NCI-H1436 treated with DMSO at 0.1 percent for 48 hours (cell line): Measurements from ENCODE around the gene ZRANB1.

Source experiments
- DNase-seq: peaks from one replicate; lab custom pipeline; 2025; lab: John Stamatoyannopoulos, UW

The ZRANB1 gene

DNA sequence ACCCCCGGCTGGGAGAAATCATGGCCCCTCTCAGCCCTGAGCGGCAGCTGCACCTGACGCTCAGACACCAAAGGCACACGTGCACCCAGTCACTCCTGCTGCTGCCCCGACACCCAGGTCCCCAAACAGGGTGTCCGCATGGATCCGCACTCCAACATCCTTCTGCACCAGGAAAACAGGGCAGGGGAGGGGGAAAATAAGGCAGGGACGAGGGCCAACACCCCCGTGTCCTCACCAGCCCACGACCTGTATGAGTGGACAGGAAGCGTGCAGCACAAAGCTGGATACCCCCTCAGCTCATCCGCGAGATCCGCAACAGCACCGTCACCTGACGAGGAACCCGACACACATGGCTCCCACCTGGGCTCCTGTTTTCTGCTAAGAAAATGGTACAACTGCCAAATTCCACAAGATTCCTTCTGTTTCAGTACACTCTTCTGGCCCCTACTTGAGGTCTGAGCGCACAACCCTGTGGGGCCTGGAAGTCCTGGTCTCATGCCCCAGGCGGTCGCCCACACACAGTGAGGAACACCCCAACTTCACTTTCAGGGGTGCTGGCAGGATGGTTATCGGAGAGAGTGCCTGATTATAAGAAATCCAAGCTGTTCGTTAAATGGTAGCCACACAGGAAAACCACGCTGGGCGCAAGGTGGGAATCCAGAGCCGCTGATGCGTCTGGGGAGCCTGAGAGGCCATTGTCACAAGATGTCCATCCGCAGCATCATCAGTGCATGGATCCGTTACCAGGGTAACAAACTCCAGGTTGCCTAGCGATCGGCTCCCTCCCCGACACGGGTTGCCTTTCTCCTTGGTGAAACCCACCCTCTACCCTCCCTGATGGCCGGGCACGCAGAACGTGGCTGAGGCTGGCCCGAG is 63.6 kb downstream of the ZRANB1 start:
- DNase-seq: no peak

DNA sequence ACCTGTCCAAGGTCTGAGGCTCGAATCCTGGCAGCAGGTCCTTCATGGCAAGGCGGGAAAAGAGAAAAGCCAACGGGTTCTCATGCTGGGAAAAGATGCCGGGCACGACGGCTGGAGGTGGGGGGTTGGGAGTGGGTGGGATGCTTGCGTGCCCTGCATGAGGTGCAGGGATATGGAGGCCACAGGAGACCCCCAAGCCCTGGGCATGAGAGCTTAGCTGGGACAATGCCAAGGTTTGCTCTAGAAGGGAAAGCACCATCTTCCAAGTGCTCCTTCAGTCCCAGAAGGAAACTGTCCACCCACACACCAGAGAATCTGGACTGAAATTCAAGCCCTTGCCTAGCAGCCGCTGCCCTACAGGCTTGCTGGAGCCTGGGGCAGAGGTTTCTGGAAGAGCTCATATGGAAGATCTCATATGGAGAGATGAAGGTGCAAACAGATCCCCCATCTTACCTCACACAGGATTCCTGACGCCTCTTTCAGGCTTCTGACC is 64.3 kb downstream of the ZRANB1 start:
- DNase-seq: no peak

DNA sequence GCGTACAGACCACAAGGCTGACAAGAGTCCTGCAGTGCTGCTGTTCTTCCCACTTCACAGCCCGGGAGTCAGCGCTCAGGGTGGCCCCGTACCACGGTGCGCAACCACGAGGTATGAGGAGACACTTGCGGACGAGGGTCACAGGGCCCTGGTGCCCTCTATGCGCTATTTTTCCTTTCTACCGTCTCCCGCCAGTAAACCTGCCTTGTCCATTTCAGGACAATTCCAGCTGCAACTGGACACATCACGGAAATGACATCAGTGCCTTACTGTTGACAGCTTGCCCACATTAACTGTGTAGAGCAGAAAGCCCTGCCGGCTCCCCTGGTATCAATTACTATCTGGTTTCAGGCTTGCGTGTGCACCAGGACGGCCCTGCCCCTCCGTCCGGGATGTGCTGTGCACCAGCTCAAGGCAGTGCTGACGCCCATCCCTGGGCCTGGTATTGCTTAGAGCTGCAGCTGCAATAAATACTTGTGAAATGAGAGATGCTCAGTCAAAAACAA is 65.1 kb downstream of the ZRANB1 start:
- DNase-seq: no peak

DNA sequence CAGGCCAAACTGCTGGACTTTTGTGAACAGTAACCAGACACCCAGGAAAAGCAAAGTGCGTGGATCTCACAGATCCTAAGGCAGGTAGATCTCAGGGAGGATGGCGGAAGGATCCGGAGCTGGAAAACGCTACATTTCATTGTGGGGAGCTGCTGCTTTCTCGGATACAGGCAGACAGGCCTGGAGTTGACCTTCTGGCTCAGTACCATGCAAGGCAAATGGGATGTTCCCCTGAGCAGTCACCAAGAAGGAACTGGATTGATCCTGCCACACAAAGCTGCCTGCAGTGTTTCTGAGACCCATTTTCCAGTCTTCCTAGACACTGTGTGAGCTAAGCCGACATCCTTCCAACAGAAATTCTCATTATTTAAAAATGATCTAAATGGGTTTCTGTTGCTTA is 65.5 kb downstream of the ZRANB1 start:
- DNase-seq: no peak

DNA sequence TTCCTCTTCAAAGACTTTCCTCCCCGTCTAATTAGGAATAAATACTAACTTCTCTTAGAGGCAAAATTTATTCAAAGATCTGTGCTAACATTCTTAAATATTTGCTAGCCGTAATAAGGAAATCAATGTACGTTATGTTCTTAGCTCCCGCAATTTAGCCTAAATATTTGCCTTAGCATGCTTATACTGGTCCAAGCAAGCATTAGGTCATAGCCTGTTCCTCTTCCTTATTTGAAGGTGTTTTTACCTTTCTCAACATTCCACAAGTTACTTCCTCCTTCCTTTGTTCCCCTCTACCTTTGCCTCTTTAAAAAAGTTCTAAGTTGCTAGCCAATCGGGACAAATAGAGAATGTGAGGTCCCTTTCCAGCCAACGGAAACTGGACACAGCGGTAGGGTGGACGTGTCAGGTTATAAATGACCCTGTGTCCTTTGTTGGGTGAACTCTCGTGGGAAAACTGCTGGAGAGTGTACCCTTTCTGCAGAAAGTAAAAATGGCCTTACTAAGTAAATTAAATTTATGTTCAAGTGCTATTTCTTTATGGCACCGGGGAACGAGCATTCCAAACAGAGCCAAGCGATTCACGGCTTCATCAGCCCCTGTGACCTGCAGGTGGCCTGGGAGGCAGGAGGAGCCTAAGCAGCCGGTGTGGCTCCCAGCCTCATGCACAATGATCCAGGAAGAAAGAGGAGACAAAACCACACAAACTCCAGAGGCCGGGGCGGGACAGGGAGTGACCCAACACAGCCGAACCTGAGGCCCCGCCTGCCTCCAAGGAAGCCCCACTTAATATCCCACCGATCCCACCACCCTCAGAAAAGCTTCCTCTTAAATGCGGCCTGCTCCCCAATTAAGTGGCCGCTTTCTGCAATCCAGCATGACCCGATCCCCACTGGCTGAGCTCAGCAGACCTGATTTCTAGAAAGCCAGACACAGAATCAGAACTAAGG is 67.0 kb downstream of the ZRANB1 start:
- DNase-seq: no peak

DNA sequence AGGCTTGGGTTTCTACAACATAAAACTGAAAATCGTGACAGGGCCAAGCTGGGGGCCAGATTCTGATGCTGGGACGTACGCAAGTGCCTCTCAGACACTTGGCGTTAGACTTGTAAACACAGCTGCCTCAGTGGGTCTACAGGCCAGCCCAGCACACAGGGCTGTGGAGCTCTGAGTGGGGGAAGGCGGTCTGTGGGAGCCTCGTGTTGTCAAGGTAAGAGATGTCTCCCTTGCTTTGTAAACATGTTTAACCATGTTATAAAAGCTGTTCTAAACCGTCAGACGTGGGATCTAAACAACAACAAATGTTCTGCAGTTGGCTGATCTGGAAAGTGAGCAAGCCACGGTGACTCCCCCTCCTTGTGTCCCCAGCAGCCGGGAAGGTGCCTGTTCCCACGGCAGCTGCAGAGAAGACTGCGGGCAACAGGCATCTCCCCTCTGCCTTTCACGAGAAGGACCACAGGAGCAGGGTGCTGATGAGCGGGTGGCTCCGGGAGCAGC is 67.8 kb downstream of the ZRANB1 start:
- no peak for DNase-seq

DNA sequence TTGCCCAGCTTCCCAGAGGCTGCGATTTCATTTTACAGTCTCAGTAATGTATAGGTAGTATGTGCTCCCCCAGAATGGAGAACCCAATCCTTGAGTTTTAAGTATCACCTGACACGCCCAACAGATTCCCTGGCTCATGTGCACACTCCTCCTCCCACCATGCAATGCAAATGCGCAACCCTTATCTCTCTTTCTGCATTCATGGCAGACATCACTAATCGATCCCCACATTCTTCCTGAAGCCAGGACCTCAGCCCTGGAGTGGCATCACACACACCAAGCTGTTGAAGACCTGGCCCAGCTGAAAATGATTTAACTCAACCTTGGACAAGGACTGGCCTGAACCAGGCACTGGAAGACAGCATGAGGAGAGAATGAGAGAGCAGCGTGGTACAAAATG is 68.4 kb downstream of the ZRANB1 start:
- no peak for DNase-seq

DNA sequence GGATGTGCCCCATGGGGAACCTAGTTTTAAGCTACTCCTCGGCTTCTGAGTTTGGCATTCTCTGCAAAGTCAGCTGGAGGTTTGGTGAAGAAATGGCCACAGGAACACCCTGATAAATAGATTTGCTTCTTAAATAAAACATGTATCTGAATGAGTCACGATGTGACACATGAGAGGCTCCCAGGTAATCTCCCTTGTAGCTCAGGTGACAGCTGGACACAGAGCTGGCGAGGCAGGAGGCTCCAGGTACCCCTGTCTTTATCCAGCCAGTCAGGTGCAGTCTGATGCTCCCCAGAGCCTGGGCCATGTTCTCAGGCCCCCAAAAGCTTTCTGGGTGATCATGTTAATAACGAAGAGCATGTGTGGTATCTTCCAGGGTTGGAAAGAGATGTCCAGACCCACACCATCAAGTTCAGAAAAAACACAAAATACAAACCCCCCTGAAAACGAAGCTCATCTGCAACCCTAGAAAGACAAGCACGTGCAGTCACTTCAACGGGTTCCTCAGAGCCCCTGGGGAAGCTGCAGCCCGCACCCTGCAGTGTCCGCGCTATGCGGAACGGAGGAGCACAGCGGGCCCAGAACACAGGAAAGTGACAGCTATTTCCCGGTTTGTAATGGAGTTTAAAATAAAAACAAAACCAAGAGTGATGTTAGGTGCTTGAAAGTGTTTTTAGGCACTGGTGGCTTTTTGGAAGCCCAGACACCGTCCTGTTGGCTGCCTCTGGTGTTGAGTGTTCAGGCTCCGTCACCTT is 69.4 kb downstream of the ZRANB1 start:
- no peak for DNase-seq

DNA sequence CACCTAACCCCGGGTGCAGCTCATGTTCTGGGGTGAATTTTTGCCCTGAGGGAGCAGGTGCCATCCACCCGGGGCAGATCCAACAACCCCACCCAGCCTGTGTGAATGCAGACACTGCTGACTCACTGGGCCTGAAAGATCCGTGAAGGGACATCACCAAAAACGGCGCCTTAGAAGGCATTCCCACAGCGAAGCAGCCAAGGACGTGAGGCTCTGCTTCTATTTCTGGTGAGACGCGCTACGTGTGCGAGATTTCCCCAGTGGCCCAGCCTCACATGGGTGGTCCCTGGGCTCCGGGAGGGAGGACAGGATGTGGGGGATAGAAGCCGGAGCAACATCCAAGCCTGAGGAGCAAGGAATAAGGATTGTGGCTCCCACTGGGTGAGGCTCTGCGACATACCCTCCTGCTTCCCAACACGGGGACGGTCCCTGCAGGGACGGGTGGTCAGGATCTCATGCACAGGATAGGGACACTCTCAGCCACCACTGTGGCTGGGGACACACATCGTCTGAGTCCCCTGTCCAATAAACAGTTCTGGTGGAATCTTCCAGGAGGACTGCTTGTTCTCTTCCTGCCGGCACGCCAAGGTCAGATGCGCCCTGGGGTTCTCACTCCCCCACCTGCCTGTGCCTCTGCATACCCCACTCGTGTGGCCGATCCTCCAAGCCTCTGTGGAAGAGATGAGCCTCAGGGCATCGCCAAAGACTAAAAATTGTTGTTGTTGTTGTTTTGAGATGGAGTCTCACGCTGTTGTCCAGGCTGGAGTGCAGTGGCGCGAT is 70.2 kb downstream of the ZRANB1 start:
- DNase-seq: no peak

DNA sequence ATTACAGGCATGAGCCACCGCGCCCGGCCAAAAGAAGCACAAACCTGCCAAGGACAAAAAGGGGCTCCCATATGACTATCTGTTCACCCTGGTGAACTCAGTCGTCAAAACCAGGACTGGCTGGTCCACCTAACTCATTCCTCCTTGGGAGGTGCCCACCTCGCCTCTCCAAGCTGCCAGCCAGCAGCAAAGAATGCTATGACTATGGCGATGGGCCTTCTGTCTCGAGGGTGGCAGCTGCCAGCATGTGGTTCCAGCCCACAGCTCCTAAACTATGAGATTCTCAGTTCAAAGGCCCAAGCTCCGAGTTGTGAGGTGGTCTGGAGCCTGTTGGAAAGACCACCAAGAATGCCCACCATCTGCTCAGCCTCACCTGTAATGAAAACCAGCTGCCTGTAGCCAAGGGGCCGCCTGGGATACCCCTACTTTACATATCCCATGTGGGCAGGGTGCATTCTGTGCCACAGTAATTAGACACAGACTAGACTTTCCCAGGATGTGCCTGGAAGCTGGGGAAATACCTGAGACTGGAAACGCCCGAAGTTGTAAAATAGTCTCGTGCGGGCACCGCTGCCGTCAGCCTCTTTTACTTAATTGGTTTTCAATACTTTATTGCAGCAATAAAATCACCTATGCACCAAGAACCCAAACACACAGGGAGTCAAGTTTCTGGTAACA is 71.1 kb downstream of the ZRANB1 start:
- no peak for DNase-seq

DNA sequence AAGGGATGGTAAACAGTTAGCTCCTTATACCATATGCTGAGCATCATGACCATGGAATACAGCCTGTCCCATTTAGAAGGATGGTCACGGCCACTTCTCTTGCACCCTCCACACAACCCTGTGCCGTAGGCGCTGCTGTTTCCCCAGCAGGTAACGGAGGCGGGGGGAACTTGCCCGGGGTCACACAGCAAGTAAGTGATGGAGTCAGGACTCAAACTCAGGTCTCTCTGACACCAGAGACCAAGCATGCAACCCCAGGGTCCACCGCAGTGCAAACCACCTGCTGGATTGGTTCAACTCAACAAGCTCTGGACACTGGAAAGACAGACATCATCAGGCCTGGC is 71.6 kb downstream of the ZRANB1 start:
- no peak for DNase-seq

DNA sequence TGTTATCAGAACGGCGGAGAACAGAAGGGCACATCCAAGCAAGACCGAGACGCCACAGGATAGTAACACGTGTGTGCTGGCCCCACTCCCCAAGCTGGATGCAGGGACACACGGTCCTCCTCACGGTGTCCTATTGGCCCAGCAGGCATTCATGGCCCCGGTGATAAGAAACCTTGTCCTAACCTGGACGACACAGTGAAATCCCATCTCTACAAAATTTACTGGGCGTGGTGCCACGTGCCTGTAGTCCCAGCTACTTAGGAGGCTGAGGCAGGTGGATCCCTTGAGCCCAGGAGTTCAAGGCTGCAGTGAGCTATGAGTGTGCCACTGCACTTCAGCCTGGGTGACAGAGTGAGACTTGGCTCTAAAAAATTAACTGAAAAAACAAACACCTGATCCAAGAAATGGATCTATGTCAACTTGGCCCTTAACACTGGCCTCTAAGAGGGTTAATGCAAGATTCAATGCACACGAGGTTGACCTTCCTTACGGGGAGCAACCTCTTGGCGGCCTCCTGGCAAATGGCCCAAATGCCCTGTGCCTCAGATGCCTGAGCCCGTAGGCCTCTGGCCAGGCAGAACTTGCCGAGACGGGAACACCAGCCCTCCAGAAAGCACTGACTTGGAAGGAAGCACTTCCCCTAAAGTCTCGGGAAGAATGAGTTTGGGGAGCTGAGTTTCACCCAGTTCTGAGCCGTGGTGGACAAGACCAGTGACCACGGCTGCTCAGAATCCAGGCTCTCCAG is 72.3 kb downstream of the ZRANB1 start:
- no peak for DNase-seq

DNA sequence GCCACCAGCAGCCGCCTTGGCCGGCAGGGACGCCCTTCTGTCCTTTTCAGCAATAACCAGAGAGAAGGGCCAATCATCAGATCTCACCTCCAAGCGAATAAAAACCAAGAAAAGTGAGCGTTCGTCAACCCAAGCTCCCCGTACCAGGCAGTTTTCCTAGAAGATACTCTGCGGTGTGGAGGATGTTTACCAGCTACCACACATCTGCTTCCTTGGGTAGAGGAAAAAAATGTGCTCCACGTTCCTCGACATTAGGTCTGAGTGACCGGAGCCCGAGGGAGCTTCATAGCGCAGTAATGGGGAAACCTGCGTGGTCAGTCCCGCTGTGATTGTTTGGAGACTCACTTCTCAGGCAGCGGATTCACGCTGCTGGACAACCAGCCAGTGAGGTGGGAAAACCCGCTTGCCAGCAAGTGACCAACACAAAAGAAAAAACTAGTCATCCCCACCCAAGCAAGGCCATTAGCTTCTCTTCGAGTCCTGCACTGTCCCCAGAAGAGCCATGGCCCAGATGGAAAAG is 73.0 kb downstream of the ZRANB1 start:
- DNase-seq: no peak

DNA sequence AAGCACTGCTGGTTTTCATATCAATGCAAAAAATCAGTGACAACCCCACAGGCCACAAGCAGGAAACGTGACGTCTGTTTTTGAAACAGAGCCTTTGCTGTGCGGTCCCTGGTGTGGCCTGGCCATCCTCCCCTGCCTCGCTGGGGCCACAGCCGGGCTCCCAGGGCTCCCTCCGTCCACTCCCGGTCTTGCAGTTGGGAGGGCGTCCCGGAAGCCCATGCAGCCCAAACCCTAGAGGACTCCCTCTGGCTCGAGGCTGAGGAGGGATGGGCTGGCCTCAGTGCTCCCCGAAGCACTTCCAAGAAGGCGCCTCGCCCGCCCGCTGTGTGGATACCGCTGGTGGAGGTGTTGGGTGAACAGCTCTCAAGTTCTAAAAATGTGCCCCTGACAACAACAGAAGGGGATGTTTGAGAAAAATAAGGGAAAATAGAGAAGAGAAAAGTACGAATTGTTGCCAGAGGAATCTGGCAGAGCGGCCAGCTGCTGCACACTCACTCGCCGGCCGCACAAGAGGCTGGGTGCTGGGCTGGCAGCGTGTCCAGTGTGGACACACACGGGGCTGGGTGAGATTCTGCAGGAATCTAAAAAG is 73.5 kb downstream of the ZRANB1 start:
- no peak for DNase-seq

DNA sequence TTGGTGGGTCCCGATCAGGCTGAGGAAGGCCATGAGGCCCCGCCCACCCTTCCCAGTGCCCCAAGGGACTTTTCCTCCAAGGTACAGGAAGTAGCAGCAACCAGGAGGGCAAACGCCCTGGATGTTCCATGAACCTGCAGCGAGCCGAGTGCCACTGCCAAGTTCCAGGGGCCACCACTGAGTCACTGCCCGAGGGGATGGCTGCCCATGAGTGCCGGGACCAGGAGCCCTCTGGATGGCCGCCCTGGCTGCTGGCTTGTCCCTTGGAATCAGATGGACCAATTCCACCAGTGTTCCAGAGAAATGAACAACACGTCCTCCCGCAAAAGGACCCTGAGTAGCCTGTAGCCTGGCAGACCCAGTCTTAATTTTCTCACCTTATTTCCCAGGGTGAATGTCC is 74.2 kb downstream of the ZRANB1 start:
- DNase-seq: no peak

DNA sequence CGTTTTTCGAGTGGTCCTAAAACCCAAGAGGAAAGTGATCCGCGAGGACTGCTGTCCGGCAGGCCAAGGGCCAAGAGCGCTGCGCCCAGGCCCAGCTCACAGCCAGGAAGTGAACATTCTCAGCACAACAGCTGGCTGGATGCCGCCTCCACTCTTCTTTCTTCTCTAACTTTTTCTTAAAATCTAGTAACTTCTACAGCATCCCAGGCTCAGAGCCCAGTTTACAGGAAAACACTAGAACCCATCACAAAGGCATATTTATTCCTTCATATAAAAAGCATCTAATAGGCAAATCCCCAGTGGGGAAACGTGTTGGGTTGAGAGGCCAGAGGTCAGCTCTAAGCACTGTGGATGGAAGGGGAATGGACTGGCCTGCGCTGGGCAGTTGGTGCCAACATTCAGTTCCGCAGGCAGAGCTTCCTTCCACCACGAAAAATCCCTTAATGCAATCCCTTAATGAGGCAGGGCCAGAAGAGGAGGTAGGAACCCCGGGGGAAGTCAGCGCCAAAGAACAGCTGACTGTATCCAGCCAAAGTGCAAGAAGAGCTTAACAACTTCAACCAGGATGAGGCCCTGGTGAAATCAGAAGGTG is 74.8 kb downstream of the ZRANB1 start:
- DNase-seq: no peak

DNA sequence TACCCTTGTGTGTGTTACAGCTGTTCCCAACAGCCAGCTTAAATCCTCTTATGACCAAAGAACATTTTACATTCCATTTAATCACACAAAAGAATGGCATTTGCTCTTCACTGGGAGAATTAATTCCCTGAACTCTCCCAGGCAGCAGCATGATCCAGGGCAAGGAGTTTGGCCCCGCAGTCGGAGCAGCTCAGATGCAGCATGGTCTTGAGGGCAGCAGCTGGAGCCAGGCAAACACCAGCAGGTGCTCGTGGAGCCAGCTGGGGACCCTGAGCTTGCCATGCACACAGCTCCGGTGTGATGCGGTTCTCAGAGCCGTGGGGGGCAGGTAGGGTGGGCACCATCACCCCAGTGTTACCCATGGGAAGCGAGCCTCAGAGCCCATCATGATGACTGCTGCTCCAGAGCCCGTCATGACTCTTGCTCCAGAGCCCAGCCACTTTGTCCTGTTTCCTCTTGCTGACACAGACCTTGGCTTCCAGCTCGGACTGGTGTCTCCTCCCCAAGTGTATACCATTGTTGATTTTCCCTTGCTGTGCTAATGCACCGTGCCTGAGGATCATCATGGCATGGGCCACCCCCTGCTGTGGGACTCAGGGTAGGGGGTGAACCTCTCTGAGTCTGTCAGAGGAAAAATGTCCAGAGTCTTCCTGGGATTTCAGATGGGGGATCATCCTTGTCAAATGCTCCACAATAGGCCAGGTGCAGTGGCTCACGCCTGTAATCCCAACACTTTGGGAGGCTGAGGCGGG is 75.8 kb downstream of the ZRANB1 start:
- no peak for DNase-seq

DNA sequence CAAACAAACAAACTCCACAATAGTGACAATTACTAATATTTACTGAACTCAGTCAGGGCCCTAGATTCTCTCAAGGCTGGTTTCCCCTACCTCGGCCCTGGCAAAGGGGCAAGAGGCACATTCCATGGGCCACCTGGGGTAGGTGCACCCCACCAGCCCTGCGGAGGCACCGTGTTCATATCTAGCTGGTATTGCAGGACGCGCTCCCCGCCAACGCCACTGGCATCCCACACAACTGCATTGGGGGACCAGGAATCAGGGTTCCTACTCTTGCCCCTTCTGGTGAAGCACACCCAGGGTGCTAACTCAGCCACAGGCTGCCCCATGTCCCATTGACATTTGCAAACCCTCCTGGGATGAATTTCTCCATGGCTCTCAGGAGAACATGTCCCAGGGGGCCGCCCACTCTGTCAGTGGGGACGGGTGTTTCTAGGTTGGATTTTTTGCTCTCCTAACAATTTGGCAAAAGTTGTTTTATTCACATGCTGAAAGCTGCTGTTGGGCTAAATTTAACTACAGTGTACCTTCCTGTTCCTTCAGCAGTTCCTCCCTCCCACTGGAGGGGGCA is 76.7 kb downstream of the ZRANB1 start:
- no peak for DNase-seq
